ENCODE measurements around the gene EIF3CL. TPM values are rescaled to one million over a fixed set of nuclear protein-coding genes. Genes with fewer than 3 reads are reported as not detected.
"Not testable (repeated sequence)": the region's sequence is repeated elsewhere in the genome, so short reads cannot be mapped to it uniquely, and the experiment has no call there.

Gene EIF3CL
- total RNA-seq, 1 experiment from 2014 or later, result 151 TPM

GRCh38 chr16:28364268-28365173, 39.1 kb downstream of the EIF3CL start:
- intact Hi-C loops (cut with micrococcal nuclease; ENCODE audit: unreplicated experiment); H3K4me1 Mint-ChIP-seq (ENCODE audit: low read depth, unreplicated experiment); DNase-seq; H3K9me3 Mint-ChIP-seq (ENCODE audit: low read depth, unreplicated experiment); H3K27me3 Mint-ChIP-seq (ENCODE audit: unreplicated experiment); H3K36me3 Mint-ChIP-seq (ENCODE audit: insufficient read depth, unreplicated experiment); H3K27ac Mint-ChIP-seq (ENCODE audit: unreplicated experiment); H3K4me3 Mint-ChIP-seq (ENCODE audit: low read depth, unreplicated experiment); BruUV-seq (replicated peaks); CTCF ChIA-PET: not testable (repeated sequence)

GRCh38 chr16:28363408-28363807, 40.2 kb downstream of the EIF3CL start, which contains the start of gene NPIPB6:
Gene NPIPB6, minus strand, starts transcription at chr16:28363508. Its CDS starts 686 bp downstream, at chr16:28362822.
- BruUV-seq (replicated peaks); H3K27ac Mint-ChIP-seq (ENCODE audit: unreplicated experiment); intact Hi-C loops (cut with micrococcal nuclease; ENCODE audit: unreplicated experiment); DNase-seq; CTCF ChIA-PET; H3K9me3 Mint-ChIP-seq (ENCODE audit: low read depth, unreplicated experiment); H3K27me3 Mint-ChIP-seq (ENCODE audit: unreplicated experiment); H3K36me3 Mint-ChIP-seq (ENCODE audit: insufficient read depth, unreplicated experiment); H3K4me1 Mint-ChIP-seq (ENCODE audit: low read depth, unreplicated experiment); H3K4me3 Mint-ChIP-seq (ENCODE audit: low read depth, unreplicated experiment): not testable (repeated sequence)

GRCh38 chr16:28362600-28362999, 41.0 kb downstream of the EIF3CL start:
- BruUV-seq (replicated peaks); H3K36me3 Mint-ChIP-seq (ENCODE audit: insufficient read depth, unreplicated experiment): not testable (repeated sequence)

GRCh38 chr16:28338230-28338629, 65.4 kb downstream of the EIF3CL start:
- BruUV-seq (replicated peaks); H3K27ac Mint-ChIP-seq (ENCODE audit: unreplicated experiment); H3K36me3 Mint-ChIP-seq (ENCODE audit: insufficient read depth, unreplicated experiment); intact Hi-C loops (cut with micrococcal nuclease; ENCODE audit: unreplicated experiment); H3K4me1 Mint-ChIP-seq (ENCODE audit: low read depth, unreplicated experiment); H3K9me3 Mint-ChIP-seq (ENCODE audit: low read depth, unreplicated experiment); H3K4me3 Mint-ChIP-seq (ENCODE audit: low read depth, unreplicated experiment); DNase-seq; CTCF ChIA-PET; H3K27me3 Mint-ChIP-seq (ENCODE audit: unreplicated experiment): not testable (repeated sequence)

More at GRCh38 chr16:28362600-28362999, 41.0 kb downstream of the EIF3CL start:
- H3K4me1 Mint-ChIP-seq (ENCODE audit: low read depth, unreplicated experiment); H3K9me3 Mint-ChIP-seq (ENCODE audit: low read depth, unreplicated experiment); H3K4me3 Mint-ChIP-seq (ENCODE audit: low read depth, unreplicated experiment); H3K27ac Mint-ChIP-seq (ENCODE audit: unreplicated experiment); DNase-seq; CTCF ChIA-PET; H3K27me3 Mint-ChIP-seq (ENCODE audit: unreplicated experiment); intact Hi-C loops (cut with micrococcal nuclease; ENCODE audit: unreplicated experiment): not testable (repeated sequence)

GRCh38 chr16:28336940-28337710, 66.5 kb downstream of the EIF3CL start:
- CTCF ChIA-PET; H3K36me3 Mint-ChIP-seq (ENCODE audit: insufficient read depth, unreplicated experiment); H3K9me3 Mint-ChIP-seq (ENCODE audit: low read depth, unreplicated experiment); H3K27ac Mint-ChIP-seq (ENCODE audit: unreplicated experiment); H3K4me1 Mint-ChIP-seq (ENCODE audit: low read depth, unreplicated experiment); H3K27me3 Mint-ChIP-seq (ENCODE audit: unreplicated experiment); BruUV-seq (replicated peaks); H3K4me3 Mint-ChIP-seq (ENCODE audit: low read depth, unreplicated experiment); intact Hi-C loops (cut with micrococcal nuclease; ENCODE audit: unreplicated experiment); DNase-seq: not testable (repeated sequence)

GRCh38 chr16:28335678-28336077, 68.0 kb downstream of the EIF3CL start:
- BruUV-seq (replicated peaks); H3K27ac Mint-ChIP-seq (ENCODE audit: unreplicated experiment); DNase-seq; H3K36me3 Mint-ChIP-seq (ENCODE audit: insufficient read depth, unreplicated experiment); intact Hi-C loops (cut with micrococcal nuclease; ENCODE audit: unreplicated experiment); H3K9me3 Mint-ChIP-seq (ENCODE audit: low read depth, unreplicated experiment); H3K27me3 Mint-ChIP-seq (ENCODE audit: unreplicated experiment); H3K4me1 Mint-ChIP-seq (ENCODE audit: low read depth, unreplicated experiment); H3K4me3 Mint-ChIP-seq (ENCODE audit: low read depth, unreplicated experiment); CTCF ChIA-PET: not testable (repeated sequence)

GRCh38 chr16:28332632-28333031, 71.0 kb downstream of the EIF3CL start:
- CTCF ChIA-PET; H3K36me3 Mint-ChIP-seq (ENCODE audit: insufficient read depth, unreplicated experiment): not testable (repeated sequence)

GRCh38 chr16:28330981-28331380, 72.7 kb downstream of the EIF3CL start:
- intact Hi-C loops (cut with micrococcal nuclease; ENCODE audit: unreplicated experiment), result not testable (repeated sequence)

More at GRCh38 chr16:28332632-28333031, 71.0 kb downstream of the EIF3CL start:
- DNase-seq; H3K27me3 Mint-ChIP-seq (ENCODE audit: unreplicated experiment); intact Hi-C loops (cut with micrococcal nuclease; ENCODE audit: unreplicated experiment); H3K9me3 Mint-ChIP-seq (ENCODE audit: low read depth, unreplicated experiment); H3K27ac Mint-ChIP-seq (ENCODE audit: unreplicated experiment); BruUV-seq (replicated peaks); H3K4me1 Mint-ChIP-seq (ENCODE audit: low read depth, unreplicated experiment); H3K4me3 Mint-ChIP-seq (ENCODE audit: low read depth, unreplicated experiment): not testable (repeated sequence)

GRCh38 chr16:28330232-28330631, 73.4 kb downstream of the EIF3CL start:
- CTCF ChIA-PET; H3K9me3 Mint-ChIP-seq (ENCODE audit: low read depth, unreplicated experiment); BruUV-seq (replicated peaks); DNase-seq; H3K27ac Mint-ChIP-seq (ENCODE audit: unreplicated experiment); intact Hi-C loops (cut with micrococcal nuclease; ENCODE audit: unreplicated experiment); H3K36me3 Mint-ChIP-seq (ENCODE audit: insufficient read depth, unreplicated experiment); H3K4me3 Mint-ChIP-seq (ENCODE audit: low read depth, unreplicated experiment); H3K27me3 Mint-ChIP-seq (ENCODE audit: unreplicated experiment); H3K4me1 Mint-ChIP-seq (ENCODE audit: low read depth, unreplicated experiment): not testable (repeated sequence)

More at GRCh38 chr16:28330981-28331380, 72.7 kb downstream of the EIF3CL start:
- H3K4me3 Mint-ChIP-seq (ENCODE audit: low read depth, unreplicated experiment); H3K27me3 Mint-ChIP-seq (ENCODE audit: unreplicated experiment); H3K9me3 Mint-ChIP-seq (ENCODE audit: low read depth, unreplicated experiment); BruUV-seq (replicated peaks); DNase-seq; CTCF ChIA-PET; H3K36me3 Mint-ChIP-seq (ENCODE audit: insufficient read depth, unreplicated experiment); H3K27ac Mint-ChIP-seq (ENCODE audit: unreplicated experiment); H3K4me1 Mint-ChIP-seq (ENCODE audit: low read depth, unreplicated experiment): not testable (repeated sequence)
